Liver (tissue), 9 donors: ENCODE results near the gene CLIC6. TPM values are rescaled to one million over a fixed set of nuclear protein-coding genes. Genes with fewer than 3 reads are reported as not detected.

Experiments
- DNase-seq: peaks from one replicate; pipeline ENCODE4 v3.0.0-alpha.2; 2017; ENCODE audit warnings: low spot score
- H3K27ac ChIP-seq, 2 donors: one replicate each; pipeline ENCODE4 v1.7.0; 2013; ENCODE audit warnings: inconsistent platforms in 2 of 2, low read length in 2 of 2, control low read depth in 1 of 2, low read depth in 1 of 2, mild to moderate bottlenecking in 1 of 2
- H3K27me3 ChIP-seq, 4 donors: one replicate each; pipeline versions ENCODE4 v1.6.1 to v1.7.0; 2013; ENCODE audit warnings: low read length in 3 of 4, inconsistent platforms in 1 of 4, mild to moderate bottlenecking in 1 of 4, moderate library complexity in 1 of 4; ENCODE audit not compliant: control insufficient read depth in 4 of 4, insufficient read depth in 4 of 4
- H3K36me3 ChIP-seq, 4 donors: one replicate each; pipeline versions ENCODE4 v1.6.1 to v1.7.0; 2013; ENCODE audit warnings: low read length in 3 of 4, mild to moderate bottlenecking in 3 of 4, low read depth in 1 of 4, moderate library complexity in 1 of 4; ENCODE audit not compliant: control insufficient read depth in 4 of 4, insufficient read depth in 3 of 4
- H3K4me1 ChIP-seq, 4 donors: one replicate each; pipeline versions ENCODE4 v1.6.1 to v1.7.0; 2013; ENCODE audit warnings: low read length in 3 of 4, mild to moderate bottlenecking in 3 of 4, moderate library complexity in 1 of 4; ENCODE audit not compliant: control insufficient read depth in 4 of 4, insufficient read depth in 4 of 4
- H3K4me3 ChIP-seq, 3 donors: one replicate each; pipeline versions ENCODE4 v1.6.1 to v1.7.0; 2013; ENCODE audit warnings: low read length in 3 of 3, control low read depth in 1 of 3, low read depth in 1 of 3, mild to moderate bottlenecking in 1 of 3
- H3K9ac ChIP-seq, 2 donors: one replicate each; pipeline ENCODE4 v1.7.0; 2013; ENCODE audit warnings: low read length in 2 of 2, mild to moderate bottlenecking in 2 of 2, moderate library complexity in 2 of 2, control low read depth in 1 of 2, low read depth in 1 of 2
- H3K9me3 ChIP-seq, 4 donors: one replicate each; pipeline versions ENCODE4 v1.6.1 to v1.7.0; 2013; ENCODE audit warnings: low read length in 3 of 4; ENCODE audit not compliant: control insufficient read depth in 4 of 4
- ATF3 ChIP-seq: IDR thresholded peaks from 2 replicates; pipeline ENCODE4 v1.6.1; 2016; ENCODE audit warnings: antibody characterized with exemption
- EGR1 ChIP-seq, 2 donors: IDR thresholded peaks; 2 replicates each; pipeline ENCODE4 v1.6.1; 2016 to 2018; ENCODE audit warnings: antibody characterized with exemption in 2 of 2, low read depth in 2 of 2
- FOXA1 ChIP-seq: IDR thresholded peaks from 2 replicates; pipeline ENCODE4 v1.6.1; 2016; ENCODE audit warnings: antibody characterized with exemption
- FOXA2 ChIP-seq: IDR thresholded peaks from 2 replicates; pipeline ENCODE4 v1.6.1; 2016; ENCODE audit warnings: antibody characterized with exemption
- GABPA ChIP-seq, 2 donors: IDR thresholded peaks in 1 of 2; conservative IDR thresholded peaks in 1 of 2; 2 replicates each; pipeline ENCODE4 v1.6.1; 2016; ENCODE audit warnings: antibody characterized with exemption in 2 of 2, mild to moderate bottlenecking in 1 of 2, moderate library complexity in 1 of 2
- HNF4A ChIP-seq, 2 donors: conservative IDR thresholded peaks; 2 replicates each; pipeline ENCODE4 v1.6.1; 2016; ENCODE audit warnings: antibody characterized with exemption in 2 of 2, mild to moderate bottlenecking in 2 of 2
- HNF4G ChIP-seq: IDR thresholded peaks from 2 replicates; pipeline ENCODE4 v1.6.1; 2016; ENCODE audit warnings: antibody characterized with exemption
- JUND ChIP-seq, 2 donors: IDR thresholded peaks; 2 replicates each; pipeline ENCODE4 v1.6.1; 2016; ENCODE audit warnings: antibody characterized with exemption in 2 of 2
- MAX ChIP-seq: IDR thresholded peaks from 2 replicates; pipeline ENCODE4 v1.6.1; 2016; ENCODE audit warnings: antibody characterized with exemption
- NR2F2 ChIP-seq: IDR thresholded peaks from 2 replicates; pipeline ENCODE4 v1.6.1; 2016; ENCODE audit warnings: antibody characterized with exemption
- RAD21 ChIP-seq, 2 donors: IDR thresholded peaks; 2 replicates each; pipeline ENCODE4 v1.6.1; 2016; ENCODE audit warnings: antibody characterized with exemption in 2 of 2, mild to moderate bottlenecking in 2 of 2
- REST ChIP-seq: IDR thresholded peaks from 2 replicates; pipeline ENCODE4 v1.6.1; 2016; ENCODE audit warnings: antibody characterized with exemption, mild to moderate bottlenecking
- RXRA ChIP-seq, 2 donors: IDR thresholded peaks; 2 replicates each; pipeline ENCODE4 v1.6.1; 2017 to 2018; ENCODE audit warnings: antibody characterized with exemption in 2 of 2, mild to moderate bottlenecking in 1 of 2
- SP1 ChIP-seq: IDR thresholded peaks from 2 replicates; pipeline ENCODE4 v1.6.1; 2018; ENCODE audit warnings: antibody characterized with exemption, mild to moderate bottlenecking
- TAF1 ChIP-seq: conservative IDR thresholded peaks from 2 replicates; pipeline ENCODE4 v1.6.1; 2016; ENCODE audit warnings: antibody characterized with exemption, mild to moderate bottlenecking
- YY1 ChIP-seq: IDR thresholded peaks from 2 replicates; pipeline ENCODE4 v1.6.1; 2016; ENCODE audit warnings: antibody characterized with exemption, mild to moderate bottlenecking
- WGBS: extraction: QIAGEN DNeasy Blood & Tissue Kit; methylation state at CpG from one replicate; pipeline ENCODE4 v1.1.7; 2013; 5-methylcytosine and 5-hydroxymethylcytosine counted together
- polyA plus RNA-seq, 2 donors: library from polyadenylated mRNA; stranded (reverse) in 1 of 2; unstranded in 1 of 2; fragments of 200-250 nt in 1 of 2; fragments of >200 nt in 1 of 2; fragmentation: Nextera tagmentation in 1 of 2; extraction: Ambion mirVana in 1 of 2; gene quantifications; one replicate each; pipeline versions ENCODE4 v1.2.1 to v1.2.3, GENCODE V29; 2013 to 2015
- total RNA-seq, 2 donors: library from RNA; depleted of rRNA; stranded (reverse); fragments of >200 nt; gene quantifications; one replicate each; pipeline ENCODE4 v1.2.3, GENCODE V29; 2014
- TF ChIP-seq, protein P1 (sequence below): fragments of 150-350 bp; IDR thresholded peaks from 2 replicates; pipeline ENCODE4 v1.5.1; 2017; ENCODE audit warnings: improper control_type of control experiment, low read depth, low read length; ENCODE audit not compliant: missing input control
- TF ChIP-seq, protein P2 (sequence below): IDR thresholded peaks from 2 replicates; pipeline ENCODE4 v1.6.1; 2016; ENCODE audit warnings: antibody characterized with exemption
- donor health status: healthy.
- donor health status: healthy.
- donor health status: healthy.
- donor health status: healthy.
- donor health status: healthy.

Gene CLIC6
- total and polyA plus RNA-seq, 4 donors = 0.05 to 0.59 (median 0.23) TPM

GRCh38 chr21:34671891-34672290 is 3.1 kb downstream of the CLIC6 start:
- no peaks in the 10 kb centered on the region for H3K36me3 ChIP-seq
- TF ChIP-seq HNF4G = no peak
- TF ChIP-seq SP1 = no peak
- TF ChIP-seq TAF1 = no peak
- TF ChIP-seq, protein P1, sequence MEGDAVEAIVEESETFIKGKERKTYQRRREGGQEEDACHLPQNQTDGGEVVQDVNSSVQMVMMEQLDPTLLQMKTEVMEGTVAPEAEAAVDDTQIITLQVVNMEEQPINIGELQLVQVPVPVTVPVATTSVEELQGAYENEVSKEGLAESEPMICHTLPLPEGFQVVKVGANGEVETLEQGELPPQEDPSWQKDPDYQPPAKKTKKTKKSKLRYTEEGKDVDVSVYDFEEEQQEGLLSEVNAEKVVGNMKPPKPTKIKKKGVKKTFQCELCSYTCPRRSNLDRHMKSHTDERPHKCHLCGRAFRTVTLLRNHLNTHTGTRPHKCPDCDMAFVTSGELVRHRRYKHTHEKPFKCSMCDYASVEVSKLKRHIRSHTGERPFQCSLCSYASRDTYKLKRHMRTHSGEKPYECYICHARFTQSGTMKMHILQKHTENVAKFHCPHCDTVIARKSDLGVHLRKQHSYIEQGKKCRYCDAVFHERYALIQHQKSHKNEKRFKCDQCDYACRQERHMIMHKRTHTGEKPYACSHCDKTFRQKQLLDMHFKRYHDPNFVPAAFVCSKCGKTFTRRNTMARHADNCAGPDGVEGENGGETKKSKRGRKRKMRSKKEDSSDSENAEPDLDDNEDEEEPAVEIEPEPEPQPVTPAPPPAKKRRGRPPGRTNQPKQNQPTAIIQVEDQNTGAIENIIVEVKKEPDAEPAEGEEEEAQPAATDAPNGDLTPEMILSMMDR = no peak
- TF ChIP-seq RAD21 (IDR thresholded peaks at IDR 0.05) = no peak
- no peak for TF ChIP-seq YY1
- no peak for TF ChIP-seq MAX
- no peak for TF ChIP-seq FOXA1
- TF ChIP-seq REST = no peak
- TF ChIP-seq EGR1 (IDR thresholded peaks at IDR 0.05; ENCODE audit: low read depth in 2 of 2) = no peak
- TF ChIP-seq RXRA (IDR thresholded peaks at IDR 0.05) = no peak
- no peak for TF ChIP-seq FOXA2
- no peak for TF ChIP-seq HNF4A (conservative IDR thresholded peaks at IDR 0.05)
- TF ChIP-seq NR2F2 = no peak
- no peak for TF ChIP-seq ATF3
- TF ChIP-seq GABPA (IDR thresholded peaks at IDR 0.05 in 1 of 2, conservative IDR thresholded peaks at IDR 0.05 in 1 of 2) = no peak
- TF ChIP-seq JUND (IDR thresholded peaks at IDR 0.05) = no peak
- TF ChIP-seq, protein P2, sequence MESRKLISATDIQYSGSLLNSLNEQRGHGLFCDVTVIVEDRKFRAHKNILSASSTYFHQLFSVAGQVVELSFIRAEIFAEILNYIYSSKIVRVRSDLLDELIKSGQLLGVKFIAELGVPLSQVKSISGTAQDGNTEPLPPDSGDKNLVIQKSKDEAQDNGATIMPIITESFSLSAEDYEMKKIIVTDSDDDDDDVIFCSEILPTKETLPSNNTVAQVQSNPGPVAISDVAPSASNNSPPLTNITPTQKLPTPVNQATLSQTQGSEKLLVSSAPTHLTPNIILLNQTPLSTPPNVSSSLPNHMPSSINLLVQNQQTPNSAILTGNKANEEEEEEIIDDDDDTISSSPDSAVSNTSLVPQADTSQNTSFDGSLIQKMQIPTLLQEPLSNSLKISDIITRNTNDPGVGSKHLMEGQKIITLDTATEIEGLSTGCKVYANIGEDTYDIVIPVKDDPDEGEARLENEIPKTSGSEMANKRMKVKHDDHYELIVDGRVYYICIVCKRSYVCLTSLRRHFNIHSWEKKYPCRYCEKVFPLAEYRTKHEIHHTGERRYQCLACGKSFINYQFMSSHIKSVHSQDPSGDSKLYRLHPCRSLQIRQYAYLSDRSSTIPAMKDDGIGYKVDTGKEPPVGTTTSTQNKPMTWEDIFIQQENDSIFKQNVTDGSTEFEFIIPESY = no peak
- no peak overlapping the region for H3K27ac ChIP-seq
- H3K9ac ChIP-seq = no peak overlapping the region
- WGBS = 69% methylated on average over 4 of the region's 4 CpGs
- H3K27me3 ChIP-seq = peaks cover 4 to 11% (median 5%) of the 10 kb centered on the region in 4 donors
- H3K9me3 ChIP-seq = no peaks in the 10 kb centered on the region
- no peak overlapping the region for H3K4me3 ChIP-seq
- no peak for DNase-seq
- H3K4me1 ChIP-seq = peaks cover 2 to 14% (median 7%) of the 10 kb centered on the region in 4 donors
